Measurements from ENCODE around the gene VEGFC.

The VEGFC gene

GRCh38 chr4:176792326-176793059 lies at the start of gene VEGFC:
VEGFC (minus strand) TSS chr4:176792922; CDS start chr4:176792311, 611 bp downstream.
- no peak for DNase-seq (ENCODE audit: low read depth)

- DNase-seq (ENCODE audit: low read depth) = no peak
These were observed 49.0 kb upstream of the VEGFC start for GRCh38 chr4:176841711-176842112.

GRCh38 chr4:176840166-176840565 lies 47.4 kb upstream of the VEGFC start:
- DNase-seq (ENCODE audit: low read depth) = no peak

GRCh38 chr4:176839656-176840055 lies 46.9 kb upstream of the VEGFC start:
- DNase-seq (ENCODE audit: low read depth) = no peak

- no peak for DNase-seq (ENCODE audit: low read depth)
These were observed 46.1 kb upstream of the VEGFC start for GRCh38 chr4:176838601-176839433.

- no peak for DNase-seq (ENCODE audit: low read depth)
These were observed 44.6 kb upstream of the VEGFC start for GRCh38 chr4:176837169-176837895.

GRCh38 chr4:176834531-176834930 lies 41.8 kb upstream of the VEGFC start:
- no peak for DNase-seq (ENCODE audit: low read depth)

- DNase-seq (ENCODE audit: low read depth) = no peak
These were observed 40.9 kb upstream of the VEGFC start for GRCh38 chr4:176833400-176834175.

- no peak for DNase-seq (ENCODE audit: low read depth)
These were observed 38.2 kb upstream of the VEGFC start for GRCh38 chr4:176830971-176831370.

GRCh38 chr4:176825586-176825985 lies 32.9 kb upstream of the VEGFC start:
- DNase-seq (ENCODE audit: low read depth) = no peak

- no peak for DNase-seq (ENCODE audit: low read depth)
These were observed 32.1 kb upstream of the VEGFC start for GRCh38 chr4:176824645-176825366.

GRCh38 chr4:176818531-176818930 lies 25.8 kb upstream of the VEGFC start:
- no peak for DNase-seq (ENCODE audit: low read depth)

- no peak for DNase-seq (ENCODE audit: low read depth)
These were observed 24.5 kb upstream of the VEGFC start for GRCh38 chr4:176817204-176817603.

GRCh38 chr4:176814770-176815169 lies 22.0 kb upstream of the VEGFC start:
- DNase-seq (ENCODE audit: low read depth) = no peak

GRCh38 chr4:176810481-176811249 lies 17.9 kb upstream of the VEGFC start:
- no peak for DNase-seq (ENCODE audit: low read depth)

GRCh38 chr4:176806778-176807375 lies 14.2 kb upstream of the VEGFC start:
- DNase-seq (ENCODE audit: low read depth) = no peak

GRCh38 chr4:176805155-176805554 lies 12.4 kb upstream of the VEGFC start:
- no peak for DNase-seq (ENCODE audit: low read depth)

GRCh38 chr4:176800891-176801534 lies 8.3 kb upstream of the VEGFC start:
- DNase-seq (ENCODE audit: low read depth) = no peak

GRCh38 chr4:176799653-176800052 lies 6.9 kb upstream of the VEGFC start:
- DNase-seq (ENCODE audit: low read depth) = no peak

Data from stimulated activated CD8-positive, alpha-beta memory T cell treated with anti-CD3 and anti-CD28 coated beads, Interleukin-15, amount 100 ng/mL, for 1 hour (primary cell).